Stimulated activated CD4-positive, alpha-beta T cell treated with anti-CD3 and anti-CD28 coated beads, TNF-alpha, amount 100 ng/mL, for 24 hours (primary cell): Measurements from ENCODE around the gene ORM1.
A peak's percentile ranks its signal among the peaks of the same experiment; 100 is the strongest.
"Not testable (repeated sequence)": the region's sequence is repeated elsewhere in the genome, so short reads cannot be mapped to it uniquely, and the experiment has no call there.

Experiments
- DNase-seq, 3 experiments: peaks; one replicate each; pipeline ENCODE4 v3.0.0-alpha.2; 2020; ENCODE audit warnings: low read depth in 3 of 3

Gene ORM1

GRCh38 chr9:114304416-114305188 lies 18.3 kb upstream of the ORM1 start:
- no peak for DNase-seq

GRCh38 chr9:114307899-114308267 lies 15.0 kb upstream of the ORM1 start:
- no peak for DNase-seq

GRCh38 chr9:114308361-114308950 lies 14.4 kb upstream of the ORM1 start:
- DNase-seq, result no peak

- DNase-seq, result no peak
Measured at GRCh38 chr9:114309096-114309495, 13.8 kb upstream of the ORM1 start.

DNA sequence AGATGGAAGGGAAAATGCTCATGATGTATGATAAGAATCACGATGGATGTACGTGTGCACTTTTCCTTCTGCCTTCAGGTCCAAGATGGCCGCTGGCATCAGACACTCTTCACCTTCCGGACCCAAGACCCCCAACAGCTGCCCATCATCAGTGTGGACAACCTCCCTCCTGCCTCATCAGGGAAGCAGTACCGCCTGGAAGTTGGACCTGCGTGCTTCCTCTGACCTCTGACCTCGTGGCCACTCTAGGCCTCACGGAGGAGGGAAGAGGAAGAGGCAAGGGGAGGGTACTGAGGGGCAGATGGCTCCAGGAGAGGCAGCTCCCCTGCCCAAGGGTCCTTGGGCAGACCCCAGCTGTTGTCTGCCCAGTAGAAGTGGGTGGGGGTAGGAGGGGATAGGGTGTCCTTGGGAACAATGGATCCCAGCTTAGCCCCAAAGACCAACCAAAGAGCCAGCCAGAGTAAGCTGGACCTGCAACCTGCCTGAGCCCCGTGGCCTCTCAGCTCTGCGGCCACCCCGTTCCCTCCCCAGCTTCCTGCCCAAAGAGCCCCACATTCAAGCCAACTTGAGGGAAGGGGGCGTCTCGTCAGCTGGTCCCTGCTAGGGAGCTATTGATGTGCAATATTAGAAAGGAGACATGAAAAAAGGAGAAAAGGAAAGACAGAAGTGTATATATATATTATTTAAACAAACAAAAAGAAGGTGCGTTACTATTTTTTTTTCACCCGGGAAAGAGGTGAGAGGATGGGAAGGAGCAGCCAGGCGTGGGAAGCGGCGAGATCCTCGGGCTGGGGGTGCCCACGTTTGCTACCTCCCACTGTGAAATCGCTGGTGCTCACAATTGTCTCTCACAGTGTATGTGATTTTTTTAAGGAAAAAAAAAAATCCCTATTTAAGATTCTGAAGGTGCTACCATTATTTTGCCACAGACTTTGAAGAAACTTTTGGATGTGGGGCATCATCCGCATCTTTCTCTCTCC lies 12.1 kb upstream of the ORM1 start:
- no peak for DNase-seq

- no peak for DNase-seq
Measured at GRCh38 chr9:114311571-114312512, 11.1 kb upstream of the ORM1 start.

GRCh38 chr9:114312513-114312875 lies 10.4 kb upstream of the ORM1 start:
- no peak for DNase-seq

DNA sequence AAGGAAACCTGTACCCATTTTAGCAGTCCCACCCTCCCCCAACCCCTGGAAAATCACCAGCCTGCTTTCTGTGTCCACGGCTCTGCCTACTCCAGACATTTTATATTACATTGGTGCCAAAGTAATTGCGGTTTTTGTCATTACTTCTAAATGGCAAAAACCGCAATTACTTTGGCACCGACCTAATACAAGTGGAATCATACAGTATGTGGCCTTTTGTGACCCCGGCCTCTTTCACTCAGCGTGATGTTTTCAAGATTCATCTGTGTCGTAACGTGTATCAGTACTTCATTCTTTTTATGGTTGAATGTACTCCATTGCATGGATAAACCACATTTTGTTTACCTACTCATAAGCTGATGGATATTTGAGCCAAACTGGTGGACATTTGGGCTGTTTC lies 9.7 kb upstream of the ORM1 start:
- DNase-seq, result no peak

GRCh38 chr9:114314256-114314867 lies 8.5 kb upstream of the ORM1 start:
- no peak for DNase-seq

DNA sequence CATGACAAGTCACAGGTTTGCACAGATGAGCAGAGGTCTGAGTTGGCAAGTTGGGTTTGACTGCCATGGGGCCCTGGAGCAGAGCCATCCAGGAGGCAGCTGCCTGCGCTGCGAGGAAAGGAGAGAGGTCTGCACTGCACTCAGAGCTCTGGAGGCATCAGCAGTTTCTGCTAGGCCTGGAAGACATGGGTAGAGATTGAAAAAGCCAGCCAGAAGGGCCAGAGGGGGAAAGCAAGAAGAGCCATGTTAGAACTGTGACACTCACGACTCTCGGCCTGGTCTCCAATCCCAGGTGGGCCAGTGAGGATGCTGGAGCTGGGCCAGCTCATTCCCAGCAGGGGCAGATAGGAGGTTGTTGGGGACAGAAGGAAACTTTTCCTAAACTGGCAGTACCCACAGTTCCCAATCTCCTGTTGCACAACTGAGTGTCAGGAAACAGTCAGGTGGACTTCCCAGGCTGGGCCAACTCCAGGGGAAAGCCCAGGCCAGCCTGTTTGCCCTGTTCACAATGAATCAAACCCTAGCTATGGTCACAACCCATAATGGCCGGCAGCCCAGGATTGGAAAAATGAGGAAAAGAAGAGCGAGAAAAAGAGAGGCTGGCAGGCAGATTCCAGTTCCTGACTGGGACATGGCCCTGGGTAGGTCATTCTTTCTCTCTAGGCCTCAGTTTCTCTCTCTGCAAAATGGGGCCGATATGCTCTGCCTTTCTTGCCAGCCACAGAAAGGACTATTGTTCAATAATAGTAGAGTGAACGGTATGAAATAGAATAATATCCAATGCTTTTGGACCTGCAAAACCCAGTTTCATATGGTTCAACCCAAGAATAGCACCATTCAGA lies 7.8 kb upstream of the ORM1 start:
- DNase-seq, result no peak

DNA sequence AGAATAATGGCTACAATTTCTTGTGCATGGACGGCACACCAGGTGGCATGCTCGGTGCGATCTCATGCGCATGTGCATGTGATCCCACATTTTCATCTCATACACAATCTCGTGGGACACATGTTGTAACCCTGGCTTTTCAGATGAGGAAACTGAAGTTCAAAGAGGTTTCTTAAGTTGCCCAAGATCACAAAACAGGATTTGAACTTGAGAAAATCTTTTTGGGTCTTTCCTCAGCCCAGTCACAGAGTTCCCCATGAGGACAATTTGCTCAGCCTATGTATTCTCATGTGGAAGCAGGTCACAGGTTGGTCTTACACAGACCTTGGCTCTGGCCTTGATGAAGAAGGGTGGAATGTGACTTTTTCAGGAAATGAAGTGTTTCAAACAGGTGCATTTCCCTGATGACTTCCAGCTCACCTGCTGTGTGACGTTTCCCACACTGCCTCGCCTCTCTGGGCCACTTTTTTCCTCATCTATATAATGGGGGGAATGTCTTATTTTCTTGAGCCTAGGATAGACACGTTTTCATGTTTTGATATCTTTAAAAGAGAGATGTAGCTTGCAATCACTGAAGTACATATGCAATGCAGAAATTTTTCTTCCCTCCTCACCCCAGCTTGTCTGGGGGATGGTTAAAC lies 7.1 kb upstream of the ORM1 start:
- DNase-seq, result no peak

DNA sequence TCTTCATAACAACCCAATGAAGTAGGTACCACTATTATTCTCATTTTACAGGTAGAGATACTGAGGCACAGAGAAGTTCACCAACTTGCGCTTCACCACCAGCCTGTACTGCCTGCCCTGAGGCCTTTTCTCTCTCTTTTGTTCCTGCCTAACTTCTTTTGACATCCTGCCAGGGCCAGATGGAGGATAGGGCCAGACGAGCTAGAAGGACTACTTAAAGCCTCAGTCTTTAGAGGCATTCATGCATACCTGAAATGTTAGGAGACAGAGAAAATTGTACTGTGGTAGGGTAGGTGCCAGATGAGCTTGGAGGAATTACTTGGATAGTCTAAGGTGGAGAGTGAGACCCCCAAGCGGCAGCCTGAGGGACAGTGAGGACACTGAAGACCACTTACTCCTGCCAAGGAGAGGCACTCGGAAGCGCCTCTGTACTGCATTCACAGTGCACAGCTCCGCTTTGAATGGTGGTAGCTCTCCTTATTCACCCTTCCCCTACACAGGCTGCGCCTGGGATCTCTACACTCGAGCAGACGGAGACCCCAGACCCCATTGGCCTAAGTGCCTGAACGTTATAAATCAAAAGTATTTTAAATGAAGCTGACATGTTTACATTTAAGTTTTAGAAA lies 6.2 kb upstream of the ORM1 start:
- DNase-seq, result no peak

DNA sequence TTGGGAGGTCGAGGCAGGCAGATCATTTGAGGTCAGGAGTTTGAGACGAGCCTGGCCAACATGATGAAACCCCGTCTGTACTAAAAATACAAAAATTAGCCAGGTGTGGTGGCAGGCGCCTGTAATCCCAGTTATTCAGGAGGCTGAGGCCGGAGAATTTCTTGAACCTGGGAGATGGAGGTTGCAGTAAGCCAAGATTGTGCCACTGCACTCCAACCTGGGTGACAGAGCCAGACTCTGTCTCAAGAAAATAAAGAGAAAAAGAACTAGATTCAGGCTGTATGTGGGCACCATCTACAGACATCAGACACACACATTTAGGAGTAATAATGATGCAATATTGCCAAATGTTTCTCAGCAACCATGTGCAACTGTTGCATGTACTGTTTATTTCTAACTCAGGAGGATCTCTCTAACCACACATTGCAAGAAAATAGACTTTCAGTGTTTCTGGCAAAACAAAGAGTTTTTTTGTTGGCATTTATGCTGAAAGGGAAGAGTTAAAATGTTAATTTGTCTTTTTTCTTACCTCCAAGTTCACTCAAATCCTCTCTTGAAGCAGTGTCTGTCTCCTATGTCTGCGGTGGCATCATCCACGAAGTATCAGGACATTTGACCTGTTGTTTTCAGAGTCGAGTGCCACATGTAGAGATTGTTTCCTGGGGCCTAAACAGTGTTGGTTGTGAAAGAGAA lies 5.1 kb upstream of the ORM1 start:
- DNase-seq, result no peak

DNA sequence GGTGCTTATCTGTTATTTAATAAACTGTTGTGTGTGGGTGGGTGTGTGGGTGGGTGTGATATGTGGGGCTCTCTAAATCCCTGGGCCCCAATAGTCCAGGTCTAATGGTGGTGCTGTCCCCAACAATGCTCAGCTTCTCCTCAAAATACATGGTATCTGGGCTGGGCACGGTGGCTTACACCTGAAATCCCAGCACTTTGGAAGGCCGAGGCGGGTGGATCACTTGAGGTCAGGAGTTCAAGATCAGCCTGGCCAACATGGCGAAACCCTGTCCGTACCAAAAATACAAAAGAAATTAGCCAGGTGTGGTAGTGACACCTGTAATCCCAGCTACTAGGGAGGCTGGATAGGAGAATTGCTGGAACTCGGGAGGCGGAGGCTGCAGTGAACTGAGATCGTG lies 4.5 kb upstream of the ORM1 start:
- no peak for DNase-seq

DNA sequence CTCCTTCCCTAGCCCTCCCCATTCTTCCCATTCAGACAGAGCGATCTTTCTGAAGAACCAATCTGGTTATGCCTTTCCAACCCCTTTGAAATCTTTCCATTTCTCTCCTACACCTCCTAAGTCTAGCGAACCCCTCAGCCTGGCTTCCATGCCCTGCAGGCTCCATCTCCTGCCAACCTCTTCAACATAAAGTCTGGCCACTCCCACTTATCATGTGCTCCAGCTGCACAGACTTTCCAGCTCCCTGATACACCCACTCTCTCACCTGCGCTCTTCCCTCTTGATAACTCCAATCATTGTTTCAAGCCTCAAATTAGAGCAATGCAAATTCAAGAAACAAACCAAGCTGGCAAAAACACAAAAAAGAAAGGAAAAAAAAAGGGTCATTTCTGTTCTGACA lies 3.8 kb upstream of the ORM1 start:
- no peak for DNase-seq

DNA sequence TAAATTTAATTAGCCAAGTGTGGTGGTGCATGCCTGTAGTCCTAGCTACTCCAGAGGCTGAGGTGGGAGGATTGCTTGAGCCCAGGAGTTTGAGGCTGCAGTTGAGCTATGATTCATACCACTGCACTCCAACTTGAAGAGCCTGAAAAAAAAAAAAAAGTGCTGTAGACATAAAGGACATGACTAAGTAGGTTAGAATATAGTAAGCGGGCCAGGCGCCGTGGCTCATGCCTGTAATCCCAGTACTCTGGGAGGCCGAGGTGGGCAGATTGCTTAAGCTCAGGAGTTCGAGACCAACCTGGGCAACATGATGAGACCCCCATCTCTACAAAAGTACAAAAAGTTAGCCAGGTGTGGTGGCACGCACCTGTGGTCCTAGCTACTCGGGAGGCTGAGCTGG lies 2.2 kb upstream of the ORM1 start:
- DNase-seq, result not testable (repeated sequence)

- DNase-seq, result peak in 2 of 3 experiments; percentile 11 to 30
Measured at GRCh38 chr9:114321759-114322158, 1.1 kb upstream of the ORM1 start.

- not testable (repeated sequence) for DNase-seq
Measured at GRCh38 chr9:114322160-114322818, 609 bp upstream of the ORM1 start.
